GM18511 (cell line): ENCODE measurements around the gene PRSS21.

Experiments
- ATAC-seq: cut with Tn5 transposase; IDR thresholded peaks from one replicate; pipeline ENCODE4 v1.9.1; 2021; ENCODE audit warnings: mild to moderate bottlenecking, moderate library complexity; ENCODE audit not compliant: unreplicated experiment

PRSS21 gene

GRCh38 chr16:2859686-2860265 is 42.7 kb downstream of the PRSS21 start:
- no peak for ATAC-seq

GRCh38 chr16:2860826-2861567 is 44.0 kb downstream of the PRSS21 start:
- no peak for ATAC-seq

- ATAC-seq, result no peak
These were observed 48.6 kb downstream of the PRSS21 start for GRCh38 chr16:2865651-2866050.

- ATAC-seq, result no peak
These were observed 49.4 kb downstream of the PRSS21 start for GRCh38 chr16:2866431-2866830.

GRCh38 chr16:2867661-2867986 is 50.6 kb downstream of the PRSS21 start:
- ATAC-seq, result peak; percentile 24

- ATAC-seq, result peak; percentile 92
These were observed 51.2 kb downstream of the PRSS21 start for GRCh38 chr16:2867987-2868789.
